Panc1 (cell line): ENCODE measurements around the gene PLPP4. TPM values are rescaled to one million over a fixed set of nuclear protein-coding genes. Genes with fewer than 3 reads are reported as not detected.

Experiments used
- ATAC-seq: fragments of 200-7000 bp; cut with Tn5 transposase; 2 replicates; pipeline ENCODE4 v1.9.1; 2020; ENCODE audit warnings: mild to moderate bottlenecking, moderate library complexity
- BruUV-seq: library from RNA; stranded (reverse); fragments of 400-500 nt; replicated peaks from 2 replicates; lab custom pipeline; 2021; lab: Mats Ljungman, UMichigan
- CTCF ChIA-PET: fragments of 300-600 bp; sonication (Branson Sonifier 250); formaldehyde crosslinking; loops from one replicate; lab custom pipeline; 2022; ENCODE audit warnings: antibody characterized with exemption; lab: Charles Lee
- POLR2A ChIA-PET: fragments of 300-600 bp; sonication (Branson Sonifier 250); formaldehyde crosslinking; loops from one replicate; lab custom pipeline; 2022; ENCODE audit warnings: antibody characterized with exemption; lab: Charles Lee
- DNase-seq: peaks from one replicate; pipeline ENCODE4 v3.0.0-alpha.2; 2010; ENCODE audit warnings: low read depth, low spot score
- H3K27ac ChIP-seq: 2 replicates; pipeline ENCODE4 v1.5.1; 2011; ENCODE audit warnings: mild to moderate bottlenecking, low read length, inconsistent platforms
- H3K27me3 ChIP-seq: fragments of 200-500 bp; sonication (Bioruptor generic); 2 replicates; pipeline ENCODE4 v1.6.0; 2014; ENCODE audit warnings: low read length, inconsistent platforms; ENCODE audit not compliant: control insufficient read depth, insufficient read depth
- H3K36me3 ChIP-seq: fragments of 200-500 bp; sonication (Bioruptor generic); 2 replicates; pipeline ENCODE4 v1.5.1; 2014; ENCODE audit warnings: inconsistent platforms, mild to moderate bottlenecking, low read length, moderate library complexity; ENCODE audit not compliant: control insufficient read depth, insufficient read depth
- H3K4me1 ChIP-seq: 2 replicates; pipeline ENCODE4 v1.5.1; 2011; ENCODE audit warnings: inconsistent platforms, mild to moderate bottlenecking, low read length, moderate library complexity; ENCODE audit not compliant: control insufficient read depth, insufficient read depth
- H3K4me3 ChIP-seq, 2 experiments: 2 replicates each; pipeline ENCODE4 v1.5.1; 2011 to 2012; ENCODE audit warnings: low read depth in 2 of 2, low read length in 2 of 2, mild to moderate bottlenecking in 2 of 2, inconsistent platforms in 1 of 2, moderate library complexity in 1 of 2
- H3K9me3 ChIP-seq: fragments of 200-500 bp; sonication (Bioruptor generic); 2 replicates; pipeline ENCODE4 v1.5.1; 2014; ENCODE audit warnings: low read depth, mild to moderate bottlenecking, inconsistent platforms, low read length, moderate library complexity; ENCODE audit not compliant: control insufficient read depth, insufficient read depth
- CTCF ChIP-seq: fragments of 450-650 bp; IDR thresholded peaks from 2 replicates; pipeline ENCODE4 v1.5.1; 2017; ENCODE audit warnings: mild to moderate bottlenecking
- POLR2AphosphoS5 ChIP-seq: IDR thresholded peaks from 2 replicates; pipeline ENCODE4 v1.6.1; 2012; ENCODE audit warnings: mild to moderate bottlenecking, low read depth, low read length, moderate library complexity
- REST ChIP-seq, 2 experiments: IDR thresholded peaks; 2 replicates each; pipeline ENCODE4 v1.6.1; 2011 to 2012; ENCODE audit warnings: low read depth in 2 of 2, control low read depth in 1 of 2, low read length in 1 of 2, mild to moderate bottlenecking in 1 of 2, moderate library complexity in 1 of 2; ENCODE audit not compliant: insufficient read depth in 1 of 2
- SIN3A ChIP-seq: IDR thresholded peaks from 2 replicates; pipeline ENCODE4 v1.6.1; 2012; ENCODE audit warnings: low read depth, mild to moderate bottlenecking, low read length, moderate library complexity, borderline replicate concordance; ENCODE audit not compliant: insufficient read depth
- TCF7L2 ChIP-seq: IDR thresholded peaks from 2 replicates; pipeline ENCODE4 v1.6.1; 2011; ENCODE audit warnings: mild to moderate bottlenecking, low read depth, low read length, inconsistent platforms
- in situ Hi-C: cut with HindIII; loops from 2 replicates; pipeline ENCODE4 v1.10.0; 2016; ENCODE audit warnings: low sequenced_read_pairs, low pct_unique_long_range_greater_than_20kb
- intact Hi-C: fragments of 100-400 bp; cut with micrococcal nuclease; formaldehyde crosslinking; loops from one replicate; pipeline ENCODE4 v1.10.0; 2022; ENCODE audit not compliant: unreplicated experiment
- total RNA-seq: library from RNA; stranded (reverse); gene quantifications from one replicate; pipeline ENCODE4 v1.2.1, GENCODE V29; 2021; ENCODE audit not compliant: unreplicated experiment

Gene PLPP4
- total RNA-seq, 1 experiment from 2014 or later, result 0.18 TPM

DNA sequence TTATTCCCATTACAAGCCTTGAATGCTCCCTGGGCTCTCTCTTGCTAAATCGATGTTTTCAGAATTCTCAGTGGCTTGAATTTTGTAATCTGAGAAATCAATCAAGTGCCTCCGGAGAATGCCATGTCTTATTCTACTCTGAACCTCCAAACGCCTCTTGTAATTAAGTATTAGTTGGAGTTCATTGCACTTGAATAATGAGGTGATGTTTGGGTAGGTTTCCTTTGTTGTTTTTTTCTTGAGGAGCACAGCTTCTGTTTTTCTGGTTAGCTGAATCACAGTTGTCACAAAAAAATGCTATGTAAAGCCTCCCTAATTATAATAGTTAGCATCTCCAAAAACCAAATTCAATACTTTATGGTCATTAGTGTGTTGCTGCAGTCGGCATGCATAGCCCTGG, 100.3 kb downstream of the PLPP4 start:
- BruUV-seq, result no TSS peak
- POLR2A ChIA-PET, result no interaction called here

GRCh38 chr10:120559800-120560199, 102.8 kb downstream of the PLPP4 start:
- no peak overlapping the region for H3K27ac ChIP-seq
- no peaks in the 10 kb centered on the region for H3K9me3 ChIP-seq
- intact Hi-C loops, result no loop called here
- ATAC-seq (no peak), DNase-seq (no peak)
- no peaks in the 10 kb centered on the region for H3K27me3 ChIP-seq
- in situ Hi-C loops, result no loop called here
- ChIA-PET POLR2A (no interaction called here), CTCF (no interaction called here)
- no peak for TF ChIP-seq REST (IDR thresholded peaks at IDR 0.05; ENCODE audit: insufficient read depth in 1 of 2, low read depth in 2 of 2, low read length in 1 of 2)
- TF ChIP-seq SIN3A, result no peak
- TF ChIP-seq CTCF, result no peak
- no peak for TF ChIP-seq POLR2AphosphoS5
- TF ChIP-seq TCF7L2, result no peak
- no peak overlapping the region for H3K4me3 ChIP-seq
- BruUV-seq, result no TSS peak
- H3K4me1 ChIP-seq, result no peaks in the 10 kb centered on the region
- no peaks in the 10 kb centered on the region for H3K36me3 ChIP-seq

More for the DNA sequence above, 100.3 kb downstream of the PLPP4 start:
- Histone ChIP-seq H3K4me1 (no peaks in the 10 kb centered on the region), H3K9me3 (no peaks in the 10 kb centered on the region), H3K27me3 (no peaks in the 10 kb centered on the region), H3K4me3 (no peak overlapping the region), H3K27ac (no peak overlapping the region), H3K36me3 (no peaks in the 10 kb centered on the region)
- in situ Hi-C loops, result no loop called here
- no peak for TF ChIP-seq SIN3A
- TF ChIP-seq CTCF, result no peak
- no peak for TF ChIP-seq TCF7L2
- TF ChIP-seq REST (IDR thresholded peaks at IDR 0.05; ENCODE audit: insufficient read depth in 1 of 2, low read depth in 2 of 2, low read length in 1 of 2), result no peak
- no peak for TF ChIP-seq POLR2AphosphoS5
- DNase-seq, result no peak
- no peak for ATAC-seq
- intact Hi-C loops, result no loop called here
- CTCF ChIA-PET, result no interaction called here
